Testis (tissue), 3 donors: ENCODE measurements around the gene CGB5. TPM values are rescaled to one million over a fixed set of nuclear protein-coding genes. Genes with fewer than 3 reads are reported as not detected.

Source experiments
- DNase-seq: peaks from one replicate; pipeline ENCODE4 v3.0.0-alpha.2; 2019
- H3K27ac ChIP-seq, 2 donors: fragments of 200-600 bp; sonication (generic); one replicate each; pipeline ENCODE4 v1.5.1; 2019
- H3K27me3 ChIP-seq: fragments of 200-600 bp; sonication (generic); one replicate; pipeline ENCODE4 v1.5.1; 2019
- H3K36me3 ChIP-seq: fragments of 200-600 bp; sonication (generic); one replicate; pipeline ENCODE4 v1.5.1; 2017; ENCODE audit warnings: low read depth; ENCODE audit errors: missing control alignments
- H3K4me1 ChIP-seq: fragments of 200-600 bp; sonication (generic); one replicate; pipeline ENCODE4 v1.5.1; 2019
- H3K4me3 ChIP-seq, 2 donors: fragments of 200-600 bp; sonication (generic); one replicate each; pipeline ENCODE4 v1.5.1; 2017 to 2019
- H3K9me3 ChIP-seq: fragments of 200-600 bp; sonication (generic); one replicate; pipeline ENCODE4 v1.5.1; 2017
- CTCF ChIP-seq, 3 experiments: fragments of 450-650 bp in 2 of 3; fragments of 200-600 bp in 1 of 3; sonication (generic) in 1 of 3; IDR thresholded peaks; one replicate each; pipeline ENCODE4 v1.5.1; 2016 to 2019; ENCODE audit warnings: antibody characterized with exemption in 3 of 3, mild to moderate bottlenecking in 2 of 3, moderate library complexity in 1 of 3
- POLR2A ChIP-seq: fragments of 450-650 bp; IDR thresholded peaks from one replicate; pipeline ENCODE4 v1.6.1; 2017; ENCODE audit warnings: antibody characterized with exemption, mild to moderate bottlenecking, moderate library complexity
- WGBS, 2 donors: methylation state at CpG; one replicate each; pipeline ENCODE4 v1.1.5; 2018; 5-methylcytosine and 5-hydroxymethylcytosine counted together
- intact Hi-C: fragments of 100-400 bp; cut with DNase I; formaldehyde crosslinking; loops from one replicate; pipeline ENCODE4 v1.15.1; 2023; ENCODE audit warnings: low total_unique reads
- polyA plus RNA-seq: library from polyadenylated mRNA; stranded (reverse); fragments of 350-450 nt; fragmentation: Illumina TruSeq; extraction: RNeasy Lipid Tissue Mini Kit (QIAGEN cat#74804); gene quantifications from one replicate; pipeline ENCODE4 v1.2.3, GENCODE V29; 2014; ENCODE audit warnings: low read depth, low replicate concordance; ENCODE audit not compliant: insufficient read depth
- total RNA-seq, 2 donors: library from RNA; depleted of rRNA; stranded (reverse); fragments of >200 nt; gene quantifications; one replicate each; pipeline ENCODE4 v1.2.3, GENCODE V29; 2016

Gene CGB5
- total and polyA plus RNA-seq, 3 donors from 2014 or later, result 2.4 TPM; not detected in 2

GRCh38 chr19:49014123-49014869 is 29.4 kb upstream of the CGB5 start:
- Histone ChIP-seq H3K4me1 (peaks cover 13% of the 10 kb centered on the region), H3K27ac (no peak overlapping the region), H3K9me3 (no peaks in the 10 kb centered on the region), H3K27me3 (no peaks in the 10 kb centered on the region), H3K4me3 (no peak overlapping the region), H3K36me3 (no peaks in the 10 kb centered on the region)
- 93% methylated on average over 27 to 32 of the region's 32 CpGs for WGBS, 2 donors
- DNase-seq, result no peak
- intact Hi-C loops, result no loop called here
- no peak for TF ChIP-seq CTCF (IDR thresholded peaks at IDR 0.05)
- TF ChIP-seq POLR2A, result no peak

GRCh38 chr19:49014870-49015255 is 28.8 kb upstream of the CGB5 start:
- H3K27ac ChIP-seq, result no peak overlapping the region
- no peaks in the 10 kb centered on the region for H3K36me3 ChIP-seq
- intact Hi-C loops, result no loop called here
- peaks cover 16% of the 10 kb centered on the region for H3K4me1 ChIP-seq
- no peak for DNase-seq
- H3K4me3 ChIP-seq, result no peak overlapping the region
- no peaks in the 10 kb centered on the region for H3K27me3 ChIP-seq
- H3K9me3 ChIP-seq, result no peaks in the 10 kb centered on the region
- TF ChIP-seq POLR2A (no peak), CTCF (IDR thresholded peaks at IDR 0.05) (no peak)
- WGBS, 2 donors, result 96% methylated on average over 18 of the region's 18 CpGs; no CpG with 5 or more reads in 1 of the 2 donors

DNA sequence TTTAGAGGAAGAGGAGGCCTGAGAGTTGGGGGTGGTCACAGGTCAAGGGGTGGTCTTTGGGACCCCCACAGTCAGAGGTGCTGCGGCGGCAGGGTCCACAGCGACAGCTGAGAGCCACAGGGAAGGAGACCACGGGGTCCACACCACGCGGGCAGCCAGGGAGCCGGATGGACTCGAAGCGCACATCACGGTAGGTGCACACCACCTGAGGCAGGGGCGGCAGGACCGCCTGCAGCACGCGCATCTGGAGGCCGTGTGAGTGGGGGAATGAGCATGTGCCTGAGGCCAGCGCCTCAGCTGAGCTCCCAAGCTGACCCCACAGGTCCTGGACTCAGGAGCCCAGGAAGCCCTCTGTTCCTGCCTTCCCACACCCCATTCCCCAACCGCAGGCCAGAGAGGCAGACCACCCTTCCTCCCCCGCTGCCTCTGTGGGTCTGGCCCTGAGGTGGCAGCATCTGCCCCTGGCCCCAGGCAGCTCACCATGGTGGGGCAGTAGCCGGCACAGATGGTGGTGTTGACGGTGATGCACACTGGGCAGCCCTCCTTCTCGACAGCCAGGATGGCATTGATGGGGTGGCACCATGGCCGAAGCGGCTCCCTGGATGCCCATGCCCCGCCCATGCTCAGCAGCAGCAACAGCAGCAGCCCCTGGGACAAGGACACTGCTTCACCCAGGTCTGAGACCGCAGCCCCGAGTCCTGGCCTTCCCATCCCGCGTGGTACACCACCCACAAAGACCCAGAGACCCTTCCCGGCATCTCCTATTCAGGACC is 27.4 kb upstream of the CGB5 start:
- intact Hi-C loops, result no loop called here
- no peaks in the 10 kb centered on the region for H3K36me3 ChIP-seq
- peaks cover 16% of the 10 kb centered on the region for H3K4me1 ChIP-seq

DNA sequence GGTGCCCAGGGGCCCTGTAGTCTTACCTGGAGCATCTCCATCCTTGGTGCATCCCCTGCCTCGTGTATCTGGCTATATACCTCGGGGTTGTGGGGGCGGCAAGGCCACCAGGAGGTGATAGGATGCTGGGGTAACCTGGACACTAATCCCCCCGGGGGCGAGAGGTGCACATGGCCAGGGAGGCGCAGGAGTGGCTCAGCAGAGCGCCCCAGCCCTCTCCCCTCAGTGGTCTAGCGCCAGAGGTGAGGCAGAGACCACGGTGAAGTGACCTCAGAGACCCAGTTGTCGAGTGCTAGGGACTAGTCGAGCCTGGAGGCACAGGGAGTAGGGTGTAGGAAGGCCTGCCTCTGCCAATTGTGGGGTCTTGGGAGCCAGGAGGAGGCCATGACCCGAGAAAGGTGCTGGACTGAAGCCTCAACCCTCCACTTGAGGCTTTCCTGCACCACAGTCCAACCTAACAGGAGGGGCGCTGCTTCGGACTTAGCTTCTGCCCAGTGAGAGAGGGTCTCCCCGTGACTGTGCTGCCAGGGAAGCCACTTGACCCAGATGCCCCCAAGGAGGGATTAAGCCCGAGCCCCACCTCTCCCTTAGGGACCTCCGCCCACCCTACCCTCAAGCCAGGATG is 26.5 kb upstream of the CGB5 start, which contains the start of gene LHB:
TSS of gene LHB (minus strand) at position 51 of the 625 bp plus-strand sequence. CDS start at position 41, 10 bp downstream.
- Histone ChIP-seq H3K4me1 (peaks cover 16% of the 10 kb centered on the region), H3K36me3 (no peaks in the 10 kb centered on the region), H3K9me3 (no peaks in the 10 kb centered on the region), H3K27ac (no peak within 1 kb of the TSS), H3K27me3 (no peaks in the 10 kb centered on the region), H3K4me3 (peak within 1 kb of the TSS; percentile 31 to 59)
- intact Hi-C loops, result no loop called here
- no peak for DNase-seq
- 63 to 65% methylated on average over 15 to 17 of the region's 17 CpGs for WGBS, 2 donors
- TF ChIP-seq POLR2A (no peak), CTCF (IDR thresholded peaks at IDR 0.05) (no peak)

More for the DNA sequence above, 27.4 kb upstream of the CGB5 start:
- Histone ChIP-seq H3K4me3 (no peak overlapping the region), H3K9me3 (no peaks in the 10 kb centered on the region), H3K27me3 (no peaks in the 10 kb centered on the region), H3K27ac (no peak overlapping the region)
- 90 to 93% methylated on average over 9 to 29 of the region's 29 CpGs for WGBS, 2 donors
- no peak for DNase-seq
- TF ChIP-seq CTCF (IDR thresholded peaks at IDR 0.05) (no peak), POLR2A (no peak)
